Stimulated activated naive CD8-positive, alpha-beta T cell treated with anti-CD3 and anti-CD28 coated beads, Interleukin-15, amount 100 ng/mL, for 72 hours (primary cell): Measurements from ENCODE around the gene ZNF787.

Experiments used
- ATAC-seq: fragments of 150-1000 bp; cut with Tn5 transposase; 2 replicates; pipeline ENCODE4 v1.10.0; 2021; ENCODE audit warnings: mild to moderate bottlenecking, moderate library complexity
- DNase-seq, 2 donors: peaks; one replicate each; pipeline ENCODE4 v3.0.0; 2021 to 2022
- H3K27ac Mint-ChIP-seq, 2 donors: one replicate each; pipeline ENCODE4 v1.8.0; 2022; ENCODE audit warnings: mild to moderate bottlenecking in 2 of 2, mixed read lengths in 2 of 2, moderate library complexity in 2 of 2
- H3K27me3 Mint-ChIP-seq: one replicate; pipeline ENCODE4 v1.8.0; 2022; ENCODE audit warnings: mixed read lengths
- H3K4me1 Mint-ChIP-seq: one replicate; pipeline ENCODE4 v1.8.0; 2022; ENCODE audit warnings: mild to moderate bottlenecking, mixed read lengths
- H3K4me3 Mint-ChIP-seq, 2 donors: one replicate each; pipeline ENCODE4 v1.8.0; 2022; ENCODE audit warnings: mild to moderate bottlenecking in 2 of 2, mixed read lengths in 2 of 2, moderate library complexity in 1 of 2
- H3K9me3 Mint-ChIP-seq, 2 donors: one replicate each; pipeline ENCODE4 v1.8.0; 2022; ENCODE audit warnings: mixed read lengths in 2 of 2

ZNF787 gene

DNA sequence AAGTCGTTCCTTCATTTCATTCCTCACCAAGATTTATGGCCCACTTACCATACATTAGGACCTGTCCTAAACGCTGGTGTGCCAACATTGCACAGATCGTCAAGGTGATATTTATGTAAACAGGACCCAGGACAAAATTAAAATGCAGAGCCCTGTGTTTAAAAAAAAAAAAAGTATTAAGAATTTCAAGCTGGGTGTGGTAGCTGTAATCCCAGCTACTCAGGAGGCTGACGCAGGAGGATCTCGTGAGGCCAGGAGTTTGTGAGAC lies 13.5 kb upstream of the ZNF787 start:
- H3K9me3 Mint-ChIP-seq: no peaks in the 10 kb centered on the region
- no peak overlapping the region for H3K27ac Mint-ChIP-seq
- no peaks in the 10 kb centered on the region for H3K27me3 Mint-ChIP-seq
- H3K4me1 Mint-ChIP-seq: peaks cover 4% of the 10 kb centered on the region
- no peak for DNase-seq
- no peak overlapping the region for H3K4me3 Mint-ChIP-seq
- no peak for ATAC-seq

DNA sequence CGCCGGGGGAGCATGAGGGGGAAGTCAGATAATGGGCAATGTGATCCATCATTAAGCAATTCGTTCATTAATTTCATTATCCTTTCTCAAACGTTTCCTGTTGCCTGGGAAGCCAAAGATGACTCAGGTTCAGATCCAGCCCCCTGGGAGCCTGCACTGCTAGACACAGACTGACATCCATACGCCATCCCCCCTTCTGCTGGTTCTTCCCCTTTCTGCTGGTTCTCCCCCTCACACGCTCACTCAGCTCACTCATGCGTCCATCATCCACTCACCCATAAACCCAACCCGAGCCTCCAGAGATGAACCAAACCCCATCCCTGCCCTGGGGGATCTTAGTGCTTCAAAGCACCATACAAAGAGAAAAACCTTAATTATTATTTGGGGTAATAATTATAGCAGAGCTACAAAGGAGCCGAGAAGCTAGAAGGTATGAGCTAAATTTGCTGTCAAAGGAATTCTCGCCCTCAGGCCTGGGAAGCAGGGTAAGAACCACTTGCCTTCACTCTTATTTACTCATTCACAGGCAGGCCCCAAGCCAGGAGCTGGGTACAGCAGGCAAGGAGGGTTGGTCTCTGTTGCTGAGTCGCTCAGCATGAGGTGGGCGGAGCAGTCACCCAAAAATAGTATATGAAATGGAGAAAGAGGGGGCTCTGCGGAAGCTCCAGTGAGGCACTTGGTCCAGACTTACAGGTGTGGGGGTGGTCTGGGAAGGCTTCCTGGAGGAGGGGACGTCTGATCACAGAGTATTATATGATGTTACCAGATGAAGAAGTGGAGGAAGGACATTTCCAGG lies 13.0 kb upstream of the ZNF787 start:
- no peak for DNase-seq
- ATAC-seq: no peak
- H3K27ac Mint-ChIP-seq: no peak overlapping the region

DNA sequence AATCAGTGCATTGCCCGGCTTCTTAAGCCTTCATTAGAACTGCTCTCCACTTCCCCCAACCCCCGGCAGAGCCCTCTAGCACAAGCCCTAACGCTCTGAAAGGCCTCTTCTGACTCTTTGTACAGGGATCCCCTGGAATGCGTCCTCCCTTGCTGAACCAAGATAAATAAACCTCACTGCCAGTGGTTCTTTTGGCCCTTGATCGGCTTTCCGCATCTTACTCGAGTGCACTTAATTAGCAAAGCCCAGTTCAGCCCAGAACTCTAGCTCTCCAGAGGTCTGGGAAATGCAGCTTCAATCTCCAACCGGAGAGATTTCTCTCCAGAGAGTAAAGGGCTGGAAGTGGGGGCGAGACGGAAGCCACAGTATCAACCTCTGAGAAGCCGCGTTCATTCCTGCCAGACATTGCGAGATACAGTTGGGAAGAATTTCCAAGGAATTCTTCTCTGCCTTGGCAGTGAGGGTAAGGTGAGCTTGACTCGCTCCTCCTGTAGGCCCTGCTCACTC lies 11.3 kb upstream of the ZNF787 start:
- Mint-ChIP-seq H3K27me3 (no peaks in the 10 kb centered on the region), H3K4me1 (no peaks in the 10 kb centered on the region), H3K9me3 (no peaks in the 10 kb centered on the region), H3K27ac (no peak overlapping the region), H3K4me3 (no peak overlapping the region)
- ATAC-seq (no peak), DNase-seq (no peak)

More for the DNA sequence above, 13.0 kb upstream of the ZNF787 start:
- Mint-ChIP-seq H3K4me1 (no peaks in the 10 kb centered on the region), H3K27me3 (no peaks in the 10 kb centered on the region), H3K4me3 (no peak overlapping the region), H3K9me3 (no peaks in the 10 kb centered on the region)

DNA sequence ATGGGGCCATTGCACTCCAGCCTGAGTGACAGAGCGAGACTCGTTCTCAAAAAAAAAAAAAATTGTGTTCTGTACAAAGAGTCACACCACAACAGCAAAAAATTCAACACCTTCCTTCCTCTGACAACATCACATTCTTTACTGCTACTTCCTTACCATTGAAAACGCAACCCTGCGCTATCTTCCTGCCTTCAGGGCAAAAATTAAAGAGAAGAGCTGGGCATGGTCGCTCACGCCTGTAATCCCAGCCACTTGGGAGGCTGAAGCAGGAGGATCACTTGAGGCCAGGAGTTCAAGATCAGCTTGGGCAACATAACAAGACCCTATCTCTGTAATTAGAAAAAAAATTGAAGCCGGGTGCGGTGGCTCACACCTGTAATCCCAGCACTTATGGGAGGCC lies 10.6 kb upstream of the ZNF787 start:
- Mint-ChIP-seq H3K27ac (no peak overlapping the region), H3K4me1 (no peaks in the 10 kb centered on the region), H3K9me3 (no peaks in the 10 kb centered on the region), H3K27me3 (no peaks in the 10 kb centered on the region), H3K4me3 (no peak overlapping the region)
- ATAC-seq (no peak), DNase-seq (no peak)

DNA sequence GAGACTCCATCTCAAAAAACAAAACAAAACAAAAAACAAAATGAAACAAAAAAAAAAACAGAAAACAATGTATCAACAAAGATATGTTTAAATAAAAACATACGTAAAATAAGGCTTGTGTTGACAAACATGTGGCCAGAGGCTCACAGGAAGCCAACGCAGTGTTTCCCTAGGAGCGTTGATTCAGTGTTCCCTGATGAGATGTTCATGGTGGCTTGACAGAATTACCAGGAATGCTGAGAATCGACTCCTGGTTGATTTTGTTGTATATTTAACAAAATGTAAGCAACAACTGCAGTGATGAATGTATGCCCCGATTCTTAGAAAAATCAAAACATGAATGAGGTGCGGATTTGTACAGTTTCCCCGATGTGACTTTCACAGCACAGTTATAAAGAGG lies 8.9 kb upstream of the ZNF787 start:
- no peaks in the 10 kb centered on the region for H3K27me3 Mint-ChIP-seq
- ATAC-seq (no peak), DNase-seq (no peak)
- no peaks in the 10 kb centered on the region for H3K4me1 Mint-ChIP-seq
- no peak overlapping the region for H3K27ac Mint-ChIP-seq
- no peak overlapping the region for H3K4me3 Mint-ChIP-seq
- H3K9me3 Mint-ChIP-seq: no peaks in the 10 kb centered on the region

DNA sequence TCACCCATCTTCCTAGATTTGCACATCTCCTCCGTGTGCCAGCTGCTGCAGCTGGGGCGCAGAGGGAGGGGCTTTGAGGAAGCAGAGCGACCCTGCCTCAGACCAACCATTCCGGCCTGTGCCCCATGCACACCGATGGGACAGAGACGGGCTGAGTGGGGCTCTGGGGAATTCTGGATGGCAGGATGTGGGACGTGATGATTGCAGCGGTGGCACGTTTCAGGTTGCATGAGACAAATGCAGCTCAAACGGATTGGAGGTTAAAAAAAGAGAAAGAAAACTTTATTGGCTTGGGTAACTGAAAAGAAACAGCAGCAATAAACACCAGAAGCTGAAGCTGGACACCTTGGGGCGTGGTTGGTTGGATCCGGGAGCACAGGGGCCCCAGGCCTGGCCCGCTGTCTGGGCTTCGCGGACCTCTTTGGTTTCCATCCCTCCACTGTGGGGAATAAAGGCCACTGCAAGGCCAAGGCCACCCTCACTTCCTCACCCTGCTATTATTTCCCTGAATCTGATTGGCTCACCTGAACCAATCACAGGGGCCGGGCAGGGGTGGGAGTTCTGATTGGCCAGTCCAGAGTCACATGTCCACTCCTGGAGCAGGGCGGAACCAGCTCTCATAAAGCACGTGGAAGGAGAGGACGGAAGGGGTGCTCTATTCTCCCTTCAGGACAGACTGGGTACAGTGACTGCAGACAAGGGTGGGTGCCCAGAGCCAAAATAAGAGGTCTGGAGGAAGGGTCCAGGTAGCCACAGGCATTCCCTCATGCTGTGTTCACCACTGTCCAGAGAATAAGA lies 6.1 kb upstream of the ZNF787 start:
- H3K4me3 Mint-ChIP-seq: no peak overlapping the region
- no peak for ATAC-seq
- no peak overlapping the region for H3K27ac Mint-ChIP-seq

DNA sequence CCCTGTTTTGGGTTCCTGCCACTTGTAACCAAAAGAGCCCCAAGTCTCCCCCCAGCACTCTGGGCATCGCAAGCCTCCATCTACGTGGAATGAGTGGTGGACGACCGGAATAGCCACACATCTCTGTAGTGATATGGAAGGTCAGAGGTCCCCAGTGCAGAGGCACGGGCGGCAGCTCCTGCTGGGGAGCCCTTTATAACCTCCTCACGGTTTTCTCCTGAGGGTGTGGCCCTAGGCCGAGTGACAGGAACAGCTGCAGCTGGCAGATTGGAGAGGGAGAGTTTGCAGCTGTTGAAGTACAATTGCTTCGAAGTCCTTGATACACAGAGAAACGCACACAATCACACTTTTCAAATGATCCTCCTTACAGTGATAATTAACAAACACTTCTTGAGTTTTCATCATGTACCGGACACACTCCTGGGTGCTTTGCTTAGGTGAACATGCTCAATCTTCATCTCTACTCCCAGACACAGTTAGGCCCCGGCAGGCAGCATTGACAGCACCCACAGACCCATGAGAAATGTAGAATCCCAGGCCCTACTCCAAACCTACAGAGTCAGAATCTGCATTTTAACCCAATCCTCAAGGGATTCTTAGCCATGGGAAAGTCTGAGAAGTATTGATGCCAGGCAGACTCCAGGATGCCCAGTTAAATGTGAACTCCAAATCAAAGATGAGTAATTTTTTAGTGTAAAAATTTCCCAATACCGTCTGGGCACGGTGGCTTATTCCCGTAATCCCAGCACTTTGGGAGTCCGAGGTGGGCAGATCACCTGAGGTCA lies 4.9 kb upstream of the ZNF787 start:
- Mint-ChIP-seq H3K9me3 (no peaks in the 10 kb centered on the region), H3K27ac (no peak overlapping the region), H3K4me1 (peaks cover 6% of the 10 kb centered on the region), H3K27me3 (no peaks in the 10 kb centered on the region), H3K4me3 (no peak overlapping the region)
- no peak for DNase-seq
- ATAC-seq: no peak

More for the DNA sequence above, 6.1 kb upstream of the ZNF787 start:
- Mint-ChIP-seq H3K27me3 (no peaks in the 10 kb centered on the region), H3K4me1 (peaks cover 6% of the 10 kb centered on the region), H3K9me3 (no peaks in the 10 kb centered on the region)
- no peak for DNase-seq

DNA sequence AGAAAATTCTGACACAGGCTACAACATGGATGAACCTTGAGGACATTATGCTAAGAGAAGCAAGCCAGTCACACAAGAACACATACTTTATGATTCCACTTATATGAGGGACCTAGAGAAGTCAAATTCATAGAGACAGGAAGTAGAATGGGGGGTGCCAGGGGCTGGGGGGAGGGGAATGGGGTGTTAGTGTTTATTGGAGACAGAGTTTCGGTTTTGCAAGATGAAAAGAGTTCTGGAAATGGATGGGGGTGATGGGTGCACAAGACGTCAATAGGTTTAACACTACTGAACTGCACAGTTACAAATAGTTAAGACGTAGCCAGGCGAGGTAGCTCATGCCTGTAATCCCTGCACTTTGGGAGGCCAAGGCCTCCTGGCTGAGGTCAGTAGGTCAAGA lies 3.5 kb upstream of the ZNF787 start:
- no peaks in the 10 kb centered on the region for H3K27me3 Mint-ChIP-seq
- H3K27ac Mint-ChIP-seq: no peak overlapping the region
- no peak overlapping the region for H3K4me3 Mint-ChIP-seq
- no peaks in the 10 kb centered on the region for H3K9me3 Mint-ChIP-seq
- ATAC-seq (no peak), DNase-seq (no peak)
- peaks cover 16% of the 10 kb centered on the region for H3K4me1 Mint-ChIP-seq

DNA sequence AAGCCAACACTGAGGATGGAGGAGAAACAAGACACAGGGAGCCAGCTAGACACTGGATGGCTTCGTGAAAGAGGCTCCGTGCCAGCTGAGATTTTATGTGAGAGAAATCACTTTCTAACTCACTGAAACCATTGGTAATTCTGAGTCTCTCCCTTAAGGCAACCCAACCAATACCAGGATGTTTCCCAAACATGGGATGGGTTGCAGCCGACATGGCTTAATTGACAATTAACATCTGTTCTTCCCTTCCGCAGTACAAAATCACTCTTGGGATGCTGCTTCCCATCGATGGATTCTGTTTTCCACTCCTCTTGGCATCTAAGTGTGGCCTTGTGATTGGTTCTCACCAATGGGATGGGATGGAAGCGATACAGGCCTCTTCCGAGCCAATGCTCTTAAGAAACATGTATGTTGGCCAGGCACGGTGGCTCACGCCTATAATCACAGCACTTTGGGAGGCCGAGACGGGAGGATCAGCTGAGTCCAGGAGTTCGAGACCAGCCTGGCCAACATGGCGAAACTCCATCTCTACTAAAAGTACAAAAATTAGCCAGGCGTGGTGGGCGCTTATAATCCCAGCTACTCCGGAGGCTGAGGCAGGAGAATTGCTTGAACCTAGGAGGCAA lies 2.3 kb upstream of the ZNF787 start:
- Mint-ChIP-seq H3K4me1 (peaks cover 27% of the 10 kb centered on the region), H3K9me3 (no peaks in the 10 kb centered on the region), H3K4me3 (no peak overlapping the region), H3K27me3 (no peaks in the 10 kb centered on the region), H3K27ac (no peak overlapping the region)
- DNase-seq: no peak
- ATAC-seq: no peak

DNA sequence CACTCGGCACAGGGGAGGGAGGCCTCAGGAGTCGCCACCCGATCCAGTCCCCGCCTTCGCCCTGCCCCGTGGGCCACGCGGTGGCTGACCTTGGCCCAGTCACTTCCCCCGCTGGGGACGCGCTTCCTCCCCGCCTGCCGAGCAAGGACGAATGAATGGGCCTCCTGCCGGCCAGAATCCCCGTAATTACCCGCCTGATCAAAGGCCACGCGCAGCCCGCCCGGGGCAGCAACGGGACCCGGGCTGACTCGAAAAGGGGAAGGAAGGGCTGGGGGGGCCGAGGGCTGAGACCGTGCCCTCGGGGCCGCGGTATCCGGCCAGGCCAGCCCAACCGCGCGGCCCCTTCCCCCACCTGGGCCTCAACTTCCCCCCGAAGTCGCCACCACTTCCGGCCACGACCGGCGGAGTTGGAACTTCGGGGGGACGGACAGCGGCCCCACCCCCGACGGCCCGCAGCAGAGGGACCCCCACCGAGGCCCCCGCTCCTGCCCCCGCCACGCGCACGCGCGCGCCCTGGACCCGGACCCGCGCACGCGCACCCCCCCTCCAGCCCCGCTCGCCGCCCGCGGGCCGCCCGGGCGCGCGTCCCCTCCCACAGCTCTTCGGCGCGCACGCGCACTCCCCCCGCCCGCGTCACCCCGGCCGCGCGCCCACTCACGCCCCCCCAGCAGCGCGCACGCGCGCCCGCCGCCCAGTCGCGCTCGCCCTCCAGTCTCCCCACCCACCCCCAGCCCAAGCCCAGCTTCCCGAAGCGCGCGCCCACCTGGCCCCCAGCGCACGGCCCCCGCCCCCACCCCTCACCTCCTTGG lies 520 bp downstream of the ZNF787 start:
- Mint-ChIP-seq H3K27me3 (no peaks in the 10 kb centered on the region), H3K9me3 (no peaks in the 10 kb centered on the region), H3K4me3 (peak overlapping the region; percentile 92 to 95), H3K27ac (peak overlapping the region; percentile 98 to 99), H3K4me1 (peaks cover 46% of the 10 kb centered on the region)
- DNase-seq (peak; percentile 77 to 79), ATAC-seq (peak; percentile 39)

DNA sequence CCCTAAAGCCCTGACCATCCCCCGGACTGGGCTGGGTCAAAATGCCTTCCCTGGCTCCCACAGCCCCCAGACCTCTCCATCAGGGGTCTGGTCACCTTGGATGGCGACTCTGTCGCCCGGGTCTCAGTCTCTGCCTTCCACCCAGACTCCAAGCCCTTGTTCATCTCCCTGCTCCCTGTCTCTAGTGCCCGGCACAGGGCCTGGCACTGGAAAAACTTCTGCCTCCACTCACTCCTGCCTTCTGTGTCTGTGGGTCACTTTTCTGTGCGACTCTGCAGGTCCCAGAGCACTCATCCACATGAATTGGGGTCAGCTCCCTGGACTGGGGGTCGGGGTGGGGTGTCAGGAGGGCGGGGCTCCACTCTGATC lies 1.1 kb downstream of the ZNF787 start:
- H3K4me3 Mint-ChIP-seq: peak overlapping the region; percentile 92 to 93
- DNase-seq (no peak), ATAC-seq (no peak)
- H3K9me3 Mint-ChIP-seq: no peaks in the 10 kb centered on the region
- peaks cover 51% of the 10 kb centered on the region for H3K4me1 Mint-ChIP-seq
- no peaks in the 10 kb centered on the region for H3K27me3 Mint-ChIP-seq
- peak overlapping the region; percentile 94 to 95 for H3K27ac Mint-ChIP-seq

DNA sequence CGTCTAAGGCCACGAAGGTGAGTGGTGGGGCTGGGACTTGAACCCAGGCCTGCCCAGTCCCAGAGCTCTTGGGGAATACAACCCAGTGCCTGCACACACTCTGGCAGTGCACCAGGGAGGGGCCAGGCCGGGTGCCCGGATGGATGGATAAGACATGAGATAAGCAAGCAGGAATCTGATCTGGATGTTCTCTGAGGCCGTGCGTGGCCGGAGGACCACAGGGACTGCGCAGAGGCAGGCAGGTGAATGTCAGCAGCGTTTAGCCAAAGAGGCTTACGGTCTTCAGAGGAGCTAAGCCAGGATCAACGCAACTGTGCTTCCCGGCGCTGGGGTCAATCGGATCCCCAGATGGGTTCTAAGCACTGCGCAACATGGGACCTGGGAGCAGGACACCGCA lies 1.5 kb downstream of the ZNF787 start:
- Mint-ChIP-seq H3K27ac (peak overlapping the region; percentile 31 to 90), H3K4me3 (peak overlapping the region; percentile 92 to 93), H3K4me1 (peaks cover 52% of the 10 kb centered on the region), H3K9me3 (no peaks in the 10 kb centered on the region), H3K27me3 (no peaks in the 10 kb centered on the region)
- no peak for ATAC-seq
- no peak for DNase-seq

DNA sequence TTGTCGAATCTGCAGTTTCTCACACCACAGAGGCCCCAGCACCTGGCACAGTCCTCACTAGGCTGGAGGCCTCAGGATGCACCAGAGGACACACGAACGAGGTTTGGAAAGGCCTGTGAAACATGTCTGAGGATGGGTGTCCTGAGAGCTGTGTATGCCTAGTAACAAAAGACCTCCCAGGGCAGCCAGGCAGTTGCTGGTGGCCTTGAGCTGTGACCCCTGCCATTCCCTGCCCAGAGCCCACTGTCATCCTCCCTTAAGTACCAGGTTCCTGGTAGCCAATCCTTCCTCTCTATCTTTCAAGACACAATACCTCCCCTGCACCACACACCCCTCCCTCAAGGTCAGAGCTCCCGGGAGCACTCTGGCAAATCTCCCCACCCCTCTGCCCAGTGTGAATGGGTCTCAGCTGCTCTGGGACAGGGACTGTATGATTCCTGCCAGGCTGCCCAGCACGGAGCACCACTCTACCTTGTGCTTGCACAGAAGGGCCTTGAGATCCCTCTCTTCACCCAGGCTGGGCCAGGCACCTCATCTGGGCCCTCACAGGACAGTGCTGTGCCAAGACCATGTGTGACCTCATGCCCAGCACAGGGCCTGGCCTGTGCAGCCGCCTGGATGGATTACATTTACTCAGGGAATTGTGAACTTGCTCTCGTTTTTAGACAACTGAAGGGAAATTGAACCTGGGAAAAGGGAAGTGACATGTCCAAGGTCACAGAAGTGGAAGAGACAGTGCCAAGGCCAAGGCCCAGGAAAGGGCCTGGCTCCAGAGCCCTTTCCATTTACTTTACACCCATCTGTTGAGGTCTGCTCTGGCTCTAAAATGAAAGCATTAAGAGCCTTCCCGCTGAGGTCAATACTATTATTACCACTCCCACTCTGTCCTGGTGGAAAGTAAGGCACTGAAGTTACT lies 2.2 kb downstream of the ZNF787 start:
- Mint-ChIP-seq H3K9me3 (no peaks in the 10 kb centered on the region), H3K27ac (peak overlapping the region; percentile 52 to 90), H3K4me1 (peaks cover 56% of the 10 kb centered on the region), H3K4me3 (peak overlapping the region; percentile 92 to 93), H3K27me3 (no peaks in the 10 kb centered on the region)
- no peak for DNase-seq
- no peak for ATAC-seq

DNA sequence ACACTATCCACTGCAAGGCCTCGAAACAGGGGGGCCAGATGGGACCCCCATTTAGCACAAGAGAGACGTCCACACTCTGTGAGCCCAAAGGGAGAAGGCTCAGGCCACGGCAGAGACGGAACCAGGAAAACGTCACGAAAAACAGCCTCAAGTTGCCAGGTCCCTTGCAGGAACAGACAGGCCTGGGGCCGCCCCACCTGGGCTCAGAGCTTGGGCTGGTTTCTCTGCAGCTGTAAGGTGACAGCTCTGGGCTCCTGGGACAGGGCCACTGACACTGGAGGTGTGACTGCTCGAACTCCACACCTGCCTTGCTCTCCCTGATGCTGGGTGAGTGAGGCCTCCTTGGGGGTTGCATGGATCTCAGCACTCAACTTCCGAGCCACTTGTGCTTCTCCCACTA lies 3.2 kb downstream of the ZNF787 start:
- no peaks in the 10 kb centered on the region for H3K9me3 Mint-ChIP-seq
- H3K27ac Mint-ChIP-seq: peak overlapping the region in 1 of 2 donors; percentile 67
- H3K4me1 Mint-ChIP-seq: peaks cover 67% of the 10 kb centered on the region
- no peak for ATAC-seq
- H3K27me3 Mint-ChIP-seq: no peaks in the 10 kb centered on the region
- peak overlapping the region in 1 of 2 donors; percentile 10 for H3K4me3 Mint-ChIP-seq
- DNase-seq: no peak
